GM12872 (cell line): ENCODE data around the gene OR7C1.

Experiments used
- CTCF ChIP-seq: IDR thresholded peaks from 3 replicates; pipeline ENCODE4 v1.5.1; 2011; ENCODE audit warnings: low read depth, mild to moderate bottlenecking, low read length, moderate library complexity; ENCODE audit not compliant: insufficient read depth

Gene OR7C1

GRCh38 chr19:14770136-14770535 lies 64.8 kb downstream of the OR7C1 start:
- TF ChIP-seq CTCF, result no peak

GRCh38 chr19:14769201-14769600 lies 65.8 kb downstream of the OR7C1 start:
- TF ChIP-seq CTCF, result no peak

GRCh38 chr19:14768001-14768400 lies 67.0 kb downstream of the OR7C1 start:
- no peak for TF ChIP-seq CTCF

- TF ChIP-seq CTCF, result no peak
Measured at GRCh38 chr19:14767466-14767971, 67.5 kb downstream of the OR7C1 start.

- no peak for TF ChIP-seq CTCF
Measured at GRCh38 chr19:14764401-14764800, 70.6 kb downstream of the OR7C1 start.

GRCh38 chr19:14763497-14764145 lies 71.4 kb downstream of the OR7C1 start:
- TF ChIP-seq CTCF, result no peak

GRCh38 chr19:14762111-14762510 lies 72.9 kb downstream of the OR7C1 start:
- no peak for TF ChIP-seq CTCF
